NCI-H774 (cell line): Measurements from ENCODE around the gene NELFA.
"Not testable (repeated sequence)": the region's sequence is repeated elsewhere in the genome, so short reads cannot be mapped to it uniquely, and the experiment has no call there.

ENCODE experiments used
- DNase-seq: peaks from one replicate; lab custom pipeline; 2025; lab: John Stamatoyannopoulos, UW

The NELFA gene

GRCh38 chr4:2040391-2041238, 31.8 kb upstream of the NELFA start:
- no peak for DNase-seq

DNA sequence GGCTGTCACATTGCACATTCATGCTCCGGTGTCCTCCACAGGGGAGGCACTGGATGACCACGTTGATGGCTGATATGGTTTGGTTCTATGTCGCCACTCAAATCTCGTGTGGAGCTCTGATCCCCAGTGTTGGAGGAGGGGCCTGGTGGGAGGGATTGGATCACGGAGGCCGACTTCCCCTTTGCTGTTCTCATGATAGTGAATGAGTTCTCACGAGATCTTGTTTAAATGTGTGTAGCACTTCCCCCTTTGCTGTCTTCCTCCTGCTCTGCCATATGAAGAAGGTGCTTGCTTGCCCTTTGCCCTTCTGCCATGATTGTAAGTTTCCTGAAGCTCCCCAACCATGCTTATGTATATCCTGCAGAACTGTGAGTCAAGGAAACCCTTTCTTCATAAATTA, 28.1 kb upstream of the NELFA start:
- no peak for DNase-seq

- DNase-seq = no peak
Measured at GRCh38 chr4:2036327-2036726, 27.6 kb upstream of the NELFA start.

DNA sequence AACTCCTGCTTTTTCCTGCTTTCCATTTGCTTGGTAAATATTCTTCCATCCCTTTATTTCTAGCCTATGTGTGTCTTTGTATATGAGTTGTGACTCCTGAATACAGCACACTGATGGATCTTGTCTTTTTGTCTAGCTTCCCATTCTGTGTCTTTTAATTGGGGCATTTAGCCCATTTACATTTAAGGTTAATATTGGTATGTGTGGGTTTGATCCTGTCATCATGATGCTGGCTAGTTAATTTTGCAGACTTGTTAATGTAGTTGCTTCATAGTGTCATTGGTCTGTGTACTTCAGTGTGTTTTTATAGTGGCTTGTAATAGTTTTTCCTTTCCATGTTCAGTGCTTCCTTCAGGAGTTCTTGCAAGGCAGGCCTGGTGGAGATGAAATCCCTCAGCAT, 22.4 kb upstream of the NELFA start:
- not testable (repeated sequence) for DNase-seq

DNA sequence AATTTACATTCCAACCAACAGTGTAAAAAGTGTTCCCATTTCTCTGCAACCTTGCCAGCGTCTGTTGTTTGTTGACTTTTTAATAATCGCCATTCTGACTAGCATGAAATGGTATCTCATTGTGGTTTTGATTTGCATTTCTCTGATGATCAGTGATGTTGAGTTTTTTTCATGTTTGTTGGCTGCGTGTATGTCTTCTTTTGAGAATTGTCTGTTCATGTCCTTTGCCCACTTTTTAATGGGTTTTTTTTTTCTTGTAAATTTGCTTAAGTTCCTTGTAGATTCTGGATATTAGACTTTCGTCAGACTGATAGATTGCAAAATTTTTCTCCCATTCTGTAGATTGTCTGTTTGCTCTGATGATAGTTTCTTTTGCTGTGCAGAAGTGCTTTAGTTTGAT, 18.3 kb upstream of the NELFA start:
- not testable (repeated sequence) for DNase-seq

DNA sequence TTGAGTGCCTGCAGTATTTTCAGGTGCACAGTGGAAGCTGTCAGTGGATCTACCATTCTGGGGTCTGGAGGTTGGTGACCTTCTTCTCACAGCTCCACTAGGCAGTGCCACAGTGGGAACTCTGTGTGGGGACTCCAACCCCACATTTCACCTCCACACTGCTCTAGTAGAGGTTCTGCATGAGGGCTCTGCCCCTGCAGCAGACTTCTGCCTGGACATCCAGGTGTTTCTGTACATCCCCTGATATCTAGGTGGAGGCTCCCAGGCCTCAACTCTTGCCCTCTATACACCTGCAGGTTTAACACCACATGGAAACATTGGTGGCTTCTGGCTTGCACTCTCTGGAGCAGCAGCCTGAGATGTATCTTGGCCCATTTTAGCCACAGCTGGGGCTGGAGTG, 17.0 kb upstream of the NELFA start:
- no peak for DNase-seq

DNA sequence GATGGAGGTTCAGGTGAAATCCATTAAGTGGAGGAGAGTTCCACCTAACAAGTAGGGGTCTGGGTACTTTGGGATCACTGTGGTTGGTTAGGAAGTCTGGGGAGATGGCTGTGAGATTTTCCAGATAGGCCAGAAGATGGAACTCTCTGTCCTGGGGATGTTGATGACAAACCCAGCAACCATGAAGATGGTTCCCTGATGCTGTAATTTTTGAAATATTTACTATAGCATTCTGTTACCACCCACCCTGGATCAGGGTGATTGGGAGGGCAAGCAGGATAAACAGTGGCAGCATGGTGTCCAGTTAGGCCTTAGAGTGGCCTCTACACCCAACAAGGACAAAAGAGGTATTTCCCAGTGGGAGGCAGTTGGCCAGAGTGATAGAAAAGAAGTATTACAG, 15.9 kb upstream of the NELFA start:
- DNase-seq = no peak

- DNase-seq = not testable (repeated sequence)
Measured at GRCh38 chr4:2021358-2022018, 12.7 kb upstream of the NELFA start.

DNA sequence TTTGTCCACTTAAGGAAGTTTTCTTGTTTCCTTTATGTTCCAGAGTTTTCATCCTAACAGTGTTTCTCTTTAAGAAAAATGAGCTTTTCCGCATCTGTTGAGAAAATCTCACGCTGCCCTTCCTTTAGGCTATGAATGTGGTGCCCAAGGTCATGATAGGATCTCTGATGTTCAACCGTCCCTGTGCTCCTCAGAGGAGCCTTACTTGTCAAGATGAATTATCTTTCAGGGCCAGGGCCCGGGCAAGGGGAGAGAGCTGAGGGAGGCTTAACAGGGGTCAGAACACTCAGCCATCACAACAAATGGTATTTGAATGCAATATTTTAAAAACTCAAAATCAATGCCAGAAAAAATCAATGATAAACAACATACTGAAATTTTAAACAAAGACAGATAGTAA, 6.2 kb upstream of the NELFA start:
- no peak for DNase-seq

- DNase-seq = no peak
Measured at GRCh38 chr4:2011583-2011982, 2.8 kb upstream of the NELFA start.

DNA sequence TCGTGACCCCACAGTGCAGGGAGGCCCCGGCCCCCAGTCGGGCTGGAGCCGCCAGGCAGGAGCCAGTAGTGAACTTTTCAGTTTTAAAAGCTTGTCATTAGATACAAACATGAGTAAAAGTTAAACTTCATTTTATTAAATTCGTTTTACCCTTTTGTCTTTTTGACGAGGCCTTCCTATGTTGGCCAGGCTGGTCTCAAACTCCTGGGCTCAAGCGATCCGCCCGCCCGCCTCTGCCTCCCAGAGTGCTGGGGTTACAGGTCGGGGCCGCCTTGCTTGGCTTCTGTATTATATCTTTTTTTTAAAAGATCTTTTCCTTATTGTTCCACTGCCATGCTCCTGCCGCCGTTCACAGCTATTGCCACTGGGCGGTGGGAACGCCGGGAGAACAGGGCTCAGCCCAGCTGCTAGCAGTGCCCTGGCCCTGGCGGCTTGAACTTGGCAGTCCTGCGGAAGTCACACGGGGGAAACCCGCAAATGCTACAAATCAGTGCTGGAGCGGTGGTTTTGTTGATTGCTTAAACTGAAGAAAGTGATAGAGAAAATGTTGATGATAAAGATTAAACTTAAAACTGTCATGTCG, 968 bp upstream of the NELFA start:
- DNase-seq = peak; percentile 11

DNA sequence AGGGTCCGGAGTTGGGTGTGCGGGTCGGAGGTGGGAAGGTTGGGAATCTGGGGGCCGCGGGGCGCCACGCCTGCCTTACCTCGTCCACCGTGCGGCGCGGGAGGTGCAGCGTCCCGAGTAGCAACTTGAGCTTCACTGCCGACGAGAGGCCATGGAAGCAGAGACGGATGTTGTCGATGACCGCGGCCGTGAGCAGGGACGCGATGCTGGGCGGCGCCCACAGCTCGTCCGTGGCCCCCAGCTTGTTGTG, 178 bp downstream of the NELFA start:
- no peak for DNase-seq

DNA sequence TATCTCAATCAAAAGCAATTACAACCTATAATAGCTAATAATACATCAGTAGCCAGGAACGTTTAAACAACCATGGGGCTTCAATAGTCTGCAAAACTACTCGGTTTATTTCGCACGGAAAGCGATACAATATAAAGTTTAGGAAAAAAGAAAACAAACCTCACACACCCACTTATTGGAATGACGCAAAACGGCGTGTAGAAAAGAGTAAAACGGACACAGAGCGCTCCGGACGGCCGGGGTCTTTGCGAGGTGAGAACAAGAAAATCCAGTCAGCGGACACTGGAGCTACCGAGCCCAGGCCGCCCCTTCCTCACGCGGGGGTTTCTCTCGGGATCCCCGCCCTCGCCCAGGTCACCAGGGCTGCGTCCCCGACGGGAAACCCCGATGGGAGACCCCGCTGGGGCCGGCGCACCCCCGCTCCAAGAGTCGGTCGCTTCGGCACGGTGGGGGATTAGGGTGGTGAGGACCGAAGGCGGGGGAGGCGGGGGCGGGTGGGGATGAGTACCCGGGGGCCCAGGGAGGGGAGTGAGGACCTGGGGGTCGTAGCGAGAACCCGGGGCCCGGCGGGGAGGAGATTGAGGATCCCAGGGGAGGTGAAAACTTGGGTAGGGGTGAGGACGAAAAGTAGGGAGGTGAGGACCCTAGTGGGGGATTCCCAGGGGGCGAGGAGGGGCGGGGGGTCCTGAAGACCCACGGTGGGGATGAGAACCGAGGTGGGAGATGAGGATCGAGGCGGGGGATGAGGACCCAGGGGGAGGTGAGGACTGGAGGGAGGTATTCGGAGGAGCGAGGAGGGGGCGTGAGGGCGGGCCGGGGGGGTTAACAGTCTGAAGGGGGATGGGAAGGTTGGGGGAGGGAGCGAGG, 737 bp downstream of the NELFA start:
- no peak for DNase-seq

- DNase-seq = no peak
Measured at GRCh38 chr4:2006956-2007653, 1.7 kb downstream of the NELFA start.

DNA sequence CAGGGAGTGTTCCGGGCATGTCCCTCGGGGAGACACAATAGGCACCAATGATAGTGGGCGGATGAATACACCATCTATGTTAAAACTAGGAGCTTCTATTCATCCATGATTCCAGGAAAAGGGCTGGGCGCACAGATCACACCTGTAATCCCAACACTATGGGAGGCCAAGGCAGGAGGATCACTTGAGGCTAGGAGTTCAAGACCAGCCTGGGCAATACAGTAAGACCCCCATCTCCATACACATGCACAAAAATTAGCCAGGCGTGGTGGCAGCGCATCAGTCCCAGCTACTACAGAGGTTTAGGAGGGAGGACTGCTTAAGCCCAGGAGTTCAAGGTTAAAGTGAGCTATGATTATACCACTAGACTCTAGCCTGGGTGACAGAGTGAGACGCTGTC, 2.4 kb downstream of the NELFA start:
- no peak for DNase-seq

- DNase-seq = not testable (repeated sequence)
Measured at GRCh38 chr4:2003361-2003760, 5.4 kb downstream of the NELFA start.

GRCh38 chr4:1999308-1999707, 9.5 kb downstream of the NELFA start:
- not testable (repeated sequence) for DNase-seq

DNA sequence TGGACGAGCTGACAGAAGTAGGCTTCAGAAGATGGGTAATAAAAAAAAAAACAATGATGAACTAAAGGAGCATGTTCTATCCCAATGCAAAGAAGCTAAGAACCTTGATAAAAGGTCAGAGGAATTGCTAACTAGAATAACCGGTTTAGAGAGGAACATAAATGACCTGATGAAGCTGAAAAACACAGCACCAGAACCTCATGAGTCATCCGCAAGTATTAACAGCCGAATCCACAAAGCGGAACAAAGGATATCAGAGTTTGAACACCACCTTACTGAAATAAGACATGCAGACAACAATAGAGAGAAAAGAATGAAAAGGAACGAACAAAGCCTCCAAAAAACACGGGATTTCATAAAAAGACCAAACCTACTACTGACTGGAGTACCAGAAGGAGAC, 10.5 kb downstream of the NELFA start:
- no peak for DNase-seq

DNA sequence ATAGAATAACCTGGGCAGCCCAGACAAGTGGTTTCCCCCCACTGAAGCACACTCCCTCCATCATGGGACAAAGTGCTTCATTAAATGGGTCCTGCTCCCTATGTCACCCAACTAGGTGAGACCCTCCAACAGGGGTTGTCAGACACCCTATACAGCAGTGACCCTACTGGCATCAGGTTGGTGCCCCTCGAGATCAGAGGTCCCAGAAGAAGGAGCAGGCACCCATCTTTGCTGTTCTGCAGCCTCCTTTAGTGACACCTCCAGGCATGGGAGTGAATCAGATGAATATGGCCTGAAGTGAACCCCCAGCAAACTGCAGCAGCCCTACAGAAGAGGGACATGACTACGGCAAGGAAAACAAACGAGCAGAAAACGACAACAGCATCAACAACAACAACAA, 11.1 kb downstream of the NELFA start:
- no peak for DNase-seq

DNA sequence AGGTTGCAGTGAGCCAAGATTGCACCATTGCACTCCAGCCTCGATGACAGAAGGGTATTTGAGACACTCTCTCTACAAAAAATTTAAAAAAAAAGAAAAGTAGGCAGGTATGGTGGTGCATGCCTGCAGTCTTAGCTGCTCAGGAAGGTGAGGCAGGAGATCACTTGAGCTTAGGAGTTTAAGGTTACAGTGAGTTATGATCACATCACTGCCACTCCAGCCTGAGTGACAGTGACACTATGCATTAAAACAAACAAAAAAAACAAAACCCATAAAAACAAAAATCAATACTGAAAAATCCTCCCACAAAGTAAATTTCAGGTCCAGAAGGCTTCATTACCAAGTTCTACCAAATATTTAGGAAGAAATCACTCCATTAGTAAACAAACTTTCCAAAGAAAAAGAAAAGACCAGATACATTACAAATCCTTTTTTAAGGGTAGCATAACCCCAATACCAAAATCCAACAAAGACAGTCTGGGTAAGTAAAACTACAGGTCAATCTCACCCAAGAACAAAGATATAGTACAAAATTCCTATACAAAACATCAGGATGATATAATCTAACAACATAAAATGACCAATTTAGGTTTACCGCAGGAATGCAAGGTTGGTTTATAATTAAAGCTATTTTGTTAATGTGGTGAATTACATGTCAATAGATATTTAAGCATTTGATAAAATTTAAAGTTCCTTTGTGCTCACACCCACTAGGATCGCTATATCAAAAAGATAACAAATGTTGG, 11.7 kb downstream of the NELFA start:
- DNase-seq = no peak

DNA sequence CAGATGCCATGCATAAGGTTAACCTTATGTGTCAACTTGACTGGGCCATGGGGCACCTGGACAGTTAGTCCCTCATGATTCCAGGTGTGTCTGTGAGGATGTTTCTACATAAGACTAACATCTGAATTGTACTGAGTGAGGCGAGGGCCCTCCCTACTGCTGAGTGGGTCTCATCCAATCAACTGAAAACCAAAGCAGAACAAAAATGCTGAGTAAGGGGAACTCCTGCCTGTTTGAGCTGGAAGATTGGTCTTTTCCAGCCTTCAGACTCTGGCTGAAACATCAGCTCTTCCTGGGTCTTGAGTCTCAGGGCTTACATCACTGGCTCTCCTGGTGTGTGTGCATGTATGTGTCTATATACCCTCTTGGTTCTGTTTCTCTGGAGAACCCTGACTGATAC, 13.8 kb downstream of the NELFA start:
- no peak for DNase-seq
